Measurements from ENCODE around the gene ABCF1.

ABCF1 gene

GRCh38 chr6:30603961-30604360 lies 32.7 kb downstream of the ABCF1 start:
- no peak for DNase-seq

- DNase-seq: no peak
Observed at GRCh38 chr6:30610065-30610464, 38.8 kb downstream of the ABCF1 start.

GRCh38 chr6:30611150-30611855 lies 40.1 kb downstream of the ABCF1 start:
- DNase-seq: no peak

- DNase-seq: no peak
Observed at GRCh38 chr6:30611856-30612194, 40.6 kb downstream of the ABCF1 start.

- DNase-seq: no peak
Observed at GRCh38 chr6:30612213-30612612, 41.0 kb downstream of the ABCF1 start.

GRCh38 chr6:30612687-30613248 lies 41.5 kb downstream of the ABCF1 start:
- no peak for DNase-seq

- DNase-seq: no peak
Observed at GRCh38 chr6:30613251-30614043, 42.2 kb downstream of the ABCF1 start.

GRCh38 chr6:30614044-30614842 lies 43.0 kb downstream of the ABCF1 start:
- no peak for DNase-seq

GRCh38 chr6:30614843-30615218 lies 43.6 kb downstream of the ABCF1 start:
- peak; percentile 85 for DNase-seq

- DNase-seq: peak; percentile 29
Observed at GRCh38 chr6:30615219-30615957, 44.1 kb downstream of the ABCF1 start.

- DNase-seq: peak; percentile 39
Observed at GRCh38 chr6:30615958-30616810, 44.9 kb downstream of the ABCF1 start.

- peak; percentile 98 for DNase-seq
Observed at GRCh38 chr6:30616811-30617564, 45.7 kb downstream of the ABCF1 start, which contains the start of gene PPP1R10. PPP1R10 (minus strand) TSS chr6:30617243; CDS start chr6:30609944, 7,299 bp downstream.

- peak; percentile 99 for DNase-seq
Observed at GRCh38 chr6:30617565-30618269, 46.5 kb downstream of the ABCF1 start, which contains the start of gene MRPS18B. MRPS18B (plus strand) TSS chr6:30617840; CDS start chr6:30617866, 26 bp downstream.

- no peak for DNase-seq
Observed at GRCh38 chr6:30618270-30618797, 47.1 kb downstream of the ABCF1 start.

GRCh38 chr6:30619561-30619960 lies 48.3 kb downstream of the ABCF1 start:
- no peak for DNase-seq

- no peak for DNase-seq
Observed at GRCh38 chr6:30625511-30625910, 54.3 kb downstream of the ABCF1 start.

- DNase-seq: peak; percentile 89
Observed at GRCh38 chr6:30626484-30627366, 55.5 kb downstream of the ABCF1 start, which contains the start of gene ATAT1. ATAT1 (plus strand) TSS chr6:30626874.

- DNase-seq: no peak
Observed at GRCh38 chr6:30635834-30636233, 64.6 kb downstream of the ABCF1 start.
